HG02973 (cell line): ENCODE data around the gene GJB6.
A peak's percentile ranks its signal among the peaks of the same experiment; 100 is the strongest.

Experiments
- ATAC-seq: cut with Tn5 transposase; IDR thresholded peaks from one replicate; pipeline ENCODE4 v1.9.1; 2021; ENCODE audit warnings: moderate library complexity; ENCODE audit not compliant: unreplicated experiment

Gene GJB6

DNA sequence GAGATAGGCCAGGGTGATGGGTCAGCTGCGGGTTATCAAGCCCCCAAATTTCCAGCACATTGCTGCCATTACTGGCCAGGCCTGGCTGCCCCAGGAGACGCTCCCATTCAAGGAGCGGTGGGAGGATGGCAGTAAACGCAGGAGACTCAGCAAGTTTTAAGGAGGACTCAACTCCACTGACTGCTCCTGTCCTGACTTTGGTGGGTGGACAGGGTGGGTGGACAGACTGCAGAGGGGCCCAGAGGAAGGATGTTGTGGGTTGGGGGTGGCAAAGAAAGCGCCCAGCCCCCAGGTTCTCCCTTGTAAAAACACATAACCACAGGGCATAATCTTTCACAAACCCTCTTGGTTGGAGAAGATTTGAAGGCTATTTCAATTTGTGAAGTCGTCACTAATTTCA lies 4.4 kb downstream of the GJB6 start:
- ATAC-seq, result no peak

GRCh38 chr13:20227288-20227687 lies 4.8 kb downstream of the GJB6 start:
- no peak for ATAC-seq

DNA sequence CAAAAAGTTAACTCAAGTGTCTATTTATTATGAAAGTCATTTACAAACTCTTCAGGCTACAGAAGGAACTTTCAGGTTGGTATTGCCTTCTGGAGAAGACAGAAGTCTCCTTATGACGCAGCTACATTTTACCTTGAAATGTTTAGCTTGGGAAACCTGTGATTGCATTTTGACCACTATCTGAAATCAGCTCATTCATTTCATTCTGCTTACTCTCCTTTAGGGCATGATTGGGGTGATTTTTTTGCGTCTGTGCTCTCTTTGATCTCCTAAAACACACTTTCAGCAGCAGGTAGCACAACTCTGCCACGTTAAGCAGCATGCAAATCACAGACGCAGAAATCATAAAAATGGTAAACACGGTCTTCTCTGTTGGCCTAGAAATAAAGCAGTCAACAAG lies 9.6 kb downstream of the GJB6 start:
- ATAC-seq, result no peak

GRCh38 chr13:20221772-20222171 lies 10.3 kb downstream of the GJB6 start:
- ATAC-seq, result no peak

DNA sequence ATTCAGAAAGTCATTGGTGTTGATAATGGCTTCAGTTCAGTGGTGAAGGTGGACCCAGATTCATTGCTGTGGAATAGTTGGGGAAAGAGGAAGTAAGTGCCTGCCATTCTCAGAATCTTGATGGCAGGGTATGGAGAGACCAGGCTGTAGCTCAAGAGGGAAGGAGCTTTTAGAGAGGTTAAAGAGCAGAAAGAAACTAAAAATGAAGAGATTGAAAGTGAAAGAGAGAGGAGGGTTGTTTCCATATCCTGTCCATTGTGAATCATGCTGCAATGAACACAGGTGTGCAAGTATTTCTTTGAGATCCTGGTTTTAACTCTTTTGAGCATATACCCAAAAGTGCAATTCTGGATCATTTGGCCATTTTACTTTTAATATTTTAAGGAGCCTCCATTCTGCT lies 12.5 kb downstream of the GJB6 start:
- peak; percentile 94 for ATAC-seq

GRCh38 chr13:20217168-20217567 lies 15.0 kb downstream of the GJB6 start:
- no peak for ATAC-seq

DNA sequence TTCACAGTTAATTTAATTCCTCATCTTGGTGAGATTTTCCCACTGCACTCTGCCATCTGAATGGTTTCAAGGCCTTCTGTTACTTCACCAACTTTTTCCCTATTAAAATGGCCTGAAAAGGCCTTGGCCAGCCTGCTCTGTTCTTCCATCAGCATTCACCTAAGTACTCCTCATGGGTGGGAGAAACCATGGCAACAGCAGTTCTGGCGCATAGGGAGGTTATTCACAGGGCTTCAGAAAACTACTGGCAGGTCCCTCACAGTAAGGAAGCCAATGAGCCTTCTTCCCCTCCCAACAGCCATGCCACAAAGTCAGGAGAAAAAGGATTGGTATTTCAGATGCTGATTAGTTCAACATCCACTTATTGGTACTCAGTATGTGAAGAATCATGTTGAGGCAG lies 22.2 kb downstream of the GJB6 start:
- no peak for ATAC-seq

- no peak for ATAC-seq
Measured at GRCh38 chr13:20206698-20207235, 25.4 kb downstream of the GJB6 start.

DNA sequence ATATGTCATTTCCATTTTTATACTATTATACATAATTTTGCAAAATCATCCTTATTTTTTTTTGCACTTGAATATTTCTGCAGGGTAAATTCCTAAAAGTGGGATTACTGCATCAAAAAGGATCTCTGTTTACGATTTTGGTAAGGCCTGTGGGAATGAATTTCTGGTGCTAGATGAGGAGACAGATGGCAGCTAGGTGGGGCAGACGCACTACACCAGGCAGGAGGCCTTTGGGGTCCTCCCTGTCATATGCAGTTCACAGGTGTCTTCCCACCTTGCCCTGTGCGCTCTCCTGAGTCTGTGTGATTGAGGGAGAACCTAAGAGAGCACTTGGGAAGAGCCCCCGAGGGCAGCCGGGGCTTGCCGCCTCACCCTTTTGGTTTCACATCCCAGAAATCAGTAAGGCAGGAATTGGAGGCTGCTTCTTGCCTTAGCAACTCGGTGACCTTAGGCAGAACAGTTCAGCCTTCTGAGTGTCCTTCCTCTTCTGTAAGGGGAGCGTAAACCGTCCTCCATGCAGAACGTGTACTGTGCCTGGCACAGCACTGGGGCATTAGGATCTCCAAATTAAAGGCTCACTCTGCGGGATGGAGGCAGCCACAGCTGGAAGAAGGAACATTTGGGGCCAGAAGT lies 25.9 kb downstream of the GJB6 start:
- no peak for ATAC-seq

DNA sequence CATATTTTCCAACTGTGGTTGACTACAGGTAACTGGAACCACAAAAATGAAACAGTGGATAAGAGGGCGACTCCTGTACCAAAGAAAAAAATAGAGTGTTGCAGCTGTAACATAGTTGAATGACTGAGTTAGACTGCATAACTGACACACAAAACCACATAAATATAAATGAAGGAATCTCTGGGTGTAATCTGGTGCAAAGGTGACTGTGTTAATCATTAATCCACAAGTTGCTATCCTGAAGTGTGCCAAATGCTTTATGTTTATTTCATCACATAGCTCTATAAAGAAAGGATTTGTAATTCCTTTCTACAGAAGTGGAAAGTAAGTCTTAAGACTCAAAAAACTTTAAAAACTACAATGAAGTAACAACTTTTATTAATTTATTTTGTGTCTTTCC lies 33.3 kb downstream of the GJB6 start:
- no peak for ATAC-seq

DNA sequence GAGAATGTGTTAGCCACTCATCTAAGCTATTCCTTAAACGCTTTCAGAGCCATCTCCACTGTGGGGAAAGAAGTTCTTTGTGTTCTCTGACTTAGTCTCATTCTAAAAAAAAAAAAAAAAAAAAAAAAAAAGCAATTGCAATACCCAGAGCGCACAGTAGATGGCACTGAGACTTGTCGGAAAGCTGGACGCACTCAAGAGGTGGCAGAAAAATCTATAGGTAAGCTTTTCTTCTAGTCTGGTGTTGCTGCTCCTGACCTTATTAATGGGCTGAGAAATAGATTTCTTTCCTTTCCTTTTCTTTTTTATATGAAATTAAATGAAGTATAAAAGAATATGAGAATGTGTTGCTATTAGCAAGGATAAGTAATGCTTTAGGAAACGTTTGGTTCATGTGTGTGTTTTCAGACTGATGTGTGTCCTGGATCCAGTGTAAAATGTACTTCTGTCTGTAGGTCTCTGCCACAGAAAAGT lies 34.7 kb downstream of the GJB6 start:
- ATAC-seq, result no peak

DNA sequence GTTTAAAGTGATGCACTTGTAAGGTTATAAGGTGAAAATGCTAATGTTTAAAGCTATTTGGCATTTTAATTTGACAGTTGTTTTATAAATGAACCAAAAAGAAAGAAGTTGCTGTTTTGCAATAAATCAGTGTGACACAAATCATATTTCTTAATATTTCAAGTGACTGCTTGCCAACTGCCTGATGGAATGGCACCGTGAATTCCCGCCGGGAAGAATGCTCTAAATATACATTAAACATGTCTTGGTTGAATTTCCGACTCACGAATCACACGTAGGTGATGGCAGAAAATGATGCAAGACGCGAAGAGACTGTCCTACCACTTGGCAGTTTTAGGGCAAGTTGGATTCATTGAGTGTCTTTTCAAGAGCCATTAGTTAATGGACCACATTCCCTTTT lies 36.3 kb downstream of the GJB6 start:
- no peak for ATAC-seq

- peak; percentile 40 for ATAC-seq
Measured at GRCh38 chr13:20193907-20194631, 38.0 kb downstream of the GJB6 start.

DNA sequence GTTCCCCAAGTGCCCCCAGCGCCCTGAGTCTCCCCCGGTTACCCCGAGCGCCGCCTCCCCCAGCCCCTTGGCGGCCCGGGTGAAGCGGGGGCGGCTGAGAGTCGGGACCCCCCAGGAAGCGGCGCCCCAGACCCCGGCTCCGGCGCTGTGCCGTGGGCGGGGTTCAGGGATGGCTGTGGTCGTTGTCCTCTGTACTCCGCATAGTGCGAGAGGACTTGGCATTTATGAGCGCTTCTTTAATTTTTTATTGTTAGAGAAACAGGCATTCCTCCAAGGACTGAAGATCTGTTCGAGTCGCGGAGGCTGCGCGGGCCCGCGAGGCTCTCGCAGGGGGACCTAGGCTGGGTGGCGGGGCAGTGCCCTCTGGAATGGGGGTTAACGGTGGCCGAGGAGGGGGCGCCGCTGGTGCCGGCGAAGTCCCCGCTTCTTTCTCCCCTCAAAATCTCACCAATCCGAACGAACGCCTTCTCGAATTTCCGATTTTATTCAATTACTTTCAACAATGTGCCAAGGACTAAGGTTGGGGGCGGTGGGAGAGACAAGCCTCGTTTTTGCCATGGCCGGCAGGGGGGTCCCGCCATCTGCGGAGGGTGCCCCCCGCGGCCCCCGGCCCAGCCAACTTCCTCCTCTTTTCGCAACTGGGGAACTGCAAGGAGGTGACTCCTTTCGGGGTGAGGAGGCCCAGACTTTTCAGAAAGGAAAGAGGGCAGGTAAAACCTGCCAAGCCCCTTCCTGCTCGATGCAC lies 38.8 kb downstream of the GJB6 start:
- ATAC-seq, result no peak

- ATAC-seq, result no peak
Measured at GRCh38 chr13:20192836-20193161, 39.3 kb downstream of the GJB6 start, which contains the start of gene GJB2. Gene GJB2 (minus strand): TSS chr13:20192938. CDS start chr13:20189581, 3,357 bp downstream.

DNA sequence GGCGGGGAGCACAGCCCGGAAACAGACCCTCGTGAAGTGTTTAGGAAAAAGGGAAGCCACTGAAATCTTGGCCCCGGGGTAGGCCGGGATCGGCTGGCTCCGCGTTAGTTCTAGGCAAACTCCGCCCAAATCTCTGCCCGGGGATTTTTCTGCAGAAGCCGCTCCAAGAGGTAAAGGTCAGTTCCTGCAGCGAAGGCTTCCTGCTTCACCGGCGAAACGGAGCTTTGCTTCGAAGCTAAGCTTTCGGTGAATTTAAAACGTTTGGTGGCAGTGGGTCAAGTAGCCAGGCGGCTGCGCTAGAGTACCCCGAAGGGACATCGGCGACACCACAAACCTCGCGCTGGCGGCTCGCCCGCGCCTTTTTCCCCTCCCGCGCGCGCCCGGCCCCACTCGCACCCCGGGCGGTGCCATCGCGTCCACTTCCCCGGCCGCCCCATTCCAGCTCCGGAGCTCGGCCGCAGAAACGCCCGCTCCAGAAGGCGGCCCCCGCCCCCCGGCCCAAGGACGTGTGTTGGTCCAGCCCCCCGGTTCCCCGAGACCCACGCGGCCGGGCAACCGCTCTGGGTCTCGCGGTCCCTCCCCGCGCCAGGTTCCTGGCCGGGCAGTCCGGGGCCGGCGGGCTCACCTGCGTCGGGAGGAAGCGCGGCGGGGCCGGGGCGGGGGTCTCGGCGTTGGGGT lies 39.8 kb downstream of the GJB6 start:
- ATAC-seq, result no peak

- no peak for ATAC-seq
Measured at GRCh38 chr13:20191311-20192157, 40.6 kb downstream of the GJB6 start.

- ATAC-seq, result no peak
Measured at GRCh38 chr13:20190481-20191310, 41.4 kb downstream of the GJB6 start.

GRCh38 chr13:20190076-20190475 lies 42.0 kb downstream of the GJB6 start:
- no peak for ATAC-seq
